Fibroblast of skin of right quadriceps (primary cell): Measurements from ENCODE around the gene DNAJC5G.
A peak's percentile ranks its signal among the peaks of the same experiment; 100 is the strongest.
"Not testable (repeated sequence)": the region's sequence is repeated elsewhere in the genome, so short reads cannot be mapped to it uniquely, and the experiment has no call there.

Experiments
- DNase-seq: peaks from one replicate; pipeline ENCODE4 v3.0.0-alpha.2; 2013

DNAJC5G gene

GRCh38 chr2:27255187-27255586, 20.0 kb upstream of the DNAJC5G start:
- no peak for DNase-seq

GRCh38 chr2:27255660-27256059, 19.6 kb upstream of the DNAJC5G start:
- peak; percentile 62 for DNase-seq

- no peak for DNase-seq
These were observed 18.3 kb upstream of the DNAJC5G start for GRCh38 chr2:27256855-27257454.

- no peak for DNase-seq
These were observed 17.2 kb upstream of the DNAJC5G start for GRCh38 chr2:27258051-27258450.

- DNase-seq, result no peak
These were observed 13.8 kb upstream of the DNAJC5G start for GRCh38 chr2:27261241-27261925.

GRCh38 chr2:27261926-27262298, 13.3 kb upstream of the DNAJC5G start:
- DNase-seq, result no peak

- no peak for DNase-seq
These were observed 12.6 kb upstream of the DNAJC5G start, which contains the start of gene SLC30A3 for GRCh38 chr2:27262379-27263286. Gene SLC30A3 (minus strand): TSS chr2:27263047. CDS start chr2:27262906, 141 bp downstream.

GRCh38 chr2:27263287-27264252, 11.7 kb upstream of the DNAJC5G start:
- DNase-seq, result no peak

- DNase-seq, result no peak
These were observed 10.9 kb upstream of the DNAJC5G start for GRCh38 chr2:27264253-27264752.

- peak; percentile 38 for DNase-seq
These were observed 10.3 kb upstream of the DNAJC5G start for GRCh38 chr2:27264753-27265535.

GRCh38 chr2:27265536-27265870, 9.7 kb upstream of the DNAJC5G start:
- DNase-seq, result no peak

GRCh38 chr2:27268296-27268695, 6.9 kb upstream of the DNAJC5G start:
- DNase-seq, result not testable (repeated sequence)

- DNase-seq, result no peak
These were observed 5.1 kb upstream of the DNAJC5G start for GRCh38 chr2:27270131-27270530.

- no peak for DNase-seq
These were observed 4.6 kb upstream of the DNAJC5G start for GRCh38 chr2:27270670-27271069.

GRCh38 chr2:27271631-27272340, 3.4 kb upstream of the DNAJC5G start:
- DNase-seq, result no peak

GRCh38 chr2:27272537-27273522, 2.4 kb upstream of the DNAJC5G start:
- not testable (repeated sequence) for DNase-seq

GRCh38 chr2:27278010-27278409, 2.8 kb downstream of the DNAJC5G start:
- DNase-seq, result no peak

- no peak for DNase-seq
These were observed 5.6 kb downstream of the DNAJC5G start for GRCh38 chr2:27280826-27281225.

- DNase-seq, result no peak
These were observed 6.2 kb downstream of the DNAJC5G start for GRCh38 chr2:27281442-27281841.
